ENCODE data around the gene CEP152. TPM values are rescaled to one million over a fixed set of nuclear protein-coding genes. Genes with fewer than 3 reads are reported as not detected.

Gene CEP152
- polyA plus RNA-seq, 1 donor from 2014 or later: 1.3 TPM

DNA sequence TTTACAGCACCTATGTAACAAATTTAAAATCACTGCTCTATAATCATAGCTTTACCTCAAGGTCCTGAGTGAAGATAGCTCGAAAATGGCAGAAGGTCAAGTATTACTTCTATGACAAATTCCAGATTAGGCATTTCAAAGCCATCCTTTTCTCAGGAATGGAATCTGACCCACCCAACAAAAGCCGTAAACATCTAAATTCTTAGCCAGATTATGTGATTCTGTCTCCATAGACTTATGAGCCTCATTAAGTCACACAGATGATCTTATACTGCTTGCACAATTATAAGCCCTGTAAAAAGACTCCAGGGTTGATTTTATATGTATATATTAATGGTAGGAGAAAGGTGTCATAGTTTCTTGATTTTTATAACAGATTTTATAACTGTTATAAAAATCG, 56.9 kb downstream of the CEP152 start:
- H3F3A ChIP-seq (ENCODE audit: insufficient read depth, low read length, poor library complexity, severe bottlenecking): no peaks in the 10 kb centered on the region
- no peak overlapping the region for H2AFZ ChIP-seq (ENCODE audit: low read depth, low read length)
- H3K27ac ChIP-seq (ENCODE audit: low read length): no peak overlapping the region
- H4K20me1 ChIP-seq (ENCODE audit: insufficient read depth): no peaks in the 10 kb centered on the region
- H3K9me3 ChIP-seq (ENCODE audit: low read length): no peaks in the 10 kb centered on the region
- H3K9ac ChIP-seq (ENCODE audit: low read length): no peak overlapping the region
- H3K36me3 ChIP-seq (ENCODE audit: insufficient read depth, low read length): no peaks in the 10 kb centered on the region
- H3K9me2 ChIP-seq (ENCODE audit: insufficient read depth, low read length): no peaks in the 10 kb centered on the region
- TF ChIP-seq SMC3 (conservative IDR thresholded peaks at IDR 0.05; ENCODE audit: poor library complexity) (no peak), EP300 (conservative IDR thresholded peaks at IDR 0.05; ENCODE audit: poor library complexity, severe bottlenecking) (no peak), REST (IDR thresholded peaks at IDR 0.05; ENCODE audit: borderline replicate concordance) (no peak), POLR2AphosphoS5 (IDR thresholded peaks at IDR 0.05) (no peak), MXI1 (conservative IDR thresholded peaks at IDR 0.05; ENCODE audit: poor library complexity, severe bottlenecking) (no peak), TAF1 (IDR thresholded peaks at IDR 0.05; ENCODE audit: low read depth) (no peak), RAD21 (conservative IDR thresholded peaks at IDR 0.05) (no peak), CTCF (IDR thresholded peaks at IDR 0.05; ENCODE audit: poor library complexity, severe bottlenecking) (no peak), EZH2 (IDR thresholded peaks at IDR 0.05; ENCODE audit: borderline replicate concordance, insufficient read depth, low read length, poor library complexity, severe bottlenecking) (no peak)
- no peak overlapping the region for H3K4me3 ChIP-seq (ENCODE audit: low read length)
- no peak overlapping the region for H3K4me2 ChIP-seq (ENCODE audit: low read length)
- H3K27me3 ChIP-seq (ENCODE audit: insufficient read depth, low read depth, low read length): no peaks in the 10 kb centered on the region
- no peaks in the 10 kb centered on the region for H3K79me2 ChIP-seq (replicated peaks; ENCODE audit: insufficient read depth, low read length)

GRCh38 chr15:48751595-48751994, 59.3 kb downstream of the CEP152 start:
- Histone ChIP-seq H3K9me2 (ENCODE audit: insufficient read depth, low read length) (no peaks in the 10 kb centered on the region), H3K27me3 (ENCODE audit: insufficient read depth, low read depth, low read length) (no peaks in the 10 kb centered on the region), H3K79me2 (replicated peaks; ENCODE audit: insufficient read depth, low read length) (no peaks in the 10 kb centered on the region), H3K4me3 (ENCODE audit: low read length) (no peak overlapping the region), H4K20me1 (ENCODE audit: insufficient read depth) (no peaks in the 10 kb centered on the region), H3K9ac (ENCODE audit: low read length) (no peak overlapping the region), H2AFZ (ENCODE audit: low read depth, low read length) (no peak overlapping the region), H3K4me2 (ENCODE audit: low read length) (no peak overlapping the region), H3K9me3 (ENCODE audit: low read length) (no peaks in the 10 kb centered on the region), H3K36me3 (ENCODE audit: insufficient read depth, low read length) (no peaks in the 10 kb centered on the region), H3F3A (ENCODE audit: insufficient read depth, low read length, poor library complexity, severe bottlenecking) (no peaks in the 10 kb centered on the region), H3K27ac (ENCODE audit: low read length) (no peak overlapping the region)
- no peak for TF ChIP-seq TAF1 (IDR thresholded peaks at IDR 0.05; ENCODE audit: low read depth)
- no peak for TF ChIP-seq REST (IDR thresholded peaks at IDR 0.05; ENCODE audit: borderline replicate concordance)
- TF ChIP-seq MXI1 (conservative IDR thresholded peaks at IDR 0.05; ENCODE audit: poor library complexity, severe bottlenecking): no peak
- TF ChIP-seq CTCF (IDR thresholded peaks at IDR 0.05; ENCODE audit: poor library complexity, severe bottlenecking): no peak
- no peak for TF ChIP-seq RAD21 (conservative IDR thresholded peaks at IDR 0.05)
- TF ChIP-seq EZH2 (IDR thresholded peaks at IDR 0.05; ENCODE audit: borderline replicate concordance, insufficient read depth, low read length, poor library complexity, severe bottlenecking): no peak
- no peak for TF ChIP-seq POLR2AphosphoS5 (IDR thresholded peaks at IDR 0.05)
- no peak for TF ChIP-seq EP300 (conservative IDR thresholded peaks at IDR 0.05; ENCODE audit: poor library complexity, severe bottlenecking)
- no peak for TF ChIP-seq SMC3 (conservative IDR thresholded peaks at IDR 0.05; ENCODE audit: poor library complexity)

Measured in neural cell (in vitro differentiated cells).